Testis (tissue), 3 donors: ENCODE results near the gene HBG2. TPM values are rescaled to one million over a fixed set of nuclear protein-coding genes. Genes with fewer than 3 reads are reported as not detected.

Experiments used
- DNase-seq: peaks from one replicate; pipeline ENCODE4 v3.0.0-alpha.2; 2019
- H3K27ac ChIP-seq, 2 donors: fragments of 200-600 bp; sonication (generic); one replicate each; pipeline ENCODE4 v1.5.1; 2019
- H3K27me3 ChIP-seq: fragments of 200-600 bp; sonication (generic); one replicate; pipeline ENCODE4 v1.5.1; 2019
- H3K36me3 ChIP-seq: fragments of 200-600 bp; sonication (generic); one replicate; pipeline ENCODE4 v1.5.1; 2017; ENCODE audit warnings: low read depth; ENCODE audit errors: missing control alignments
- H3K4me1 ChIP-seq: fragments of 200-600 bp; sonication (generic); one replicate; pipeline ENCODE4 v1.5.1; 2019
- H3K4me3 ChIP-seq, 2 donors: fragments of 200-600 bp; sonication (generic); one replicate each; pipeline ENCODE4 v1.5.1; 2017 to 2019
- H3K9me3 ChIP-seq: fragments of 200-600 bp; sonication (generic); one replicate; pipeline ENCODE4 v1.5.1; 2017
- CTCF ChIP-seq, 3 experiments: fragments of 450-650 bp in 2 of 3; fragments of 200-600 bp in 1 of 3; sonication (generic) in 1 of 3; IDR thresholded peaks; one replicate each; pipeline ENCODE4 v1.5.1; 2016 to 2019; ENCODE audit warnings: antibody characterized with exemption in 3 of 3, mild to moderate bottlenecking in 2 of 3, moderate library complexity in 1 of 3
- POLR2A ChIP-seq: fragments of 450-650 bp; IDR thresholded peaks from one replicate; pipeline ENCODE4 v1.6.1; 2017; ENCODE audit warnings: antibody characterized with exemption, mild to moderate bottlenecking, moderate library complexity
- WGBS, 2 donors: methylation state at CpG; one replicate each; pipeline ENCODE4 v1.1.5; 2018; 5-methylcytosine and 5-hydroxymethylcytosine counted together
- intact Hi-C: fragments of 100-400 bp; cut with DNase I; formaldehyde crosslinking; loops from one replicate; pipeline ENCODE4 v1.15.1; 2023; ENCODE audit warnings: low total_unique reads
- polyA plus RNA-seq: library from polyadenylated mRNA; stranded (reverse); fragments of 350-450 nt; fragmentation: Illumina TruSeq; extraction: RNeasy Lipid Tissue Mini Kit (QIAGEN cat#74804); gene quantifications from one replicate; pipeline ENCODE4 v1.2.3, GENCODE V29; 2014; ENCODE audit warnings: low read depth, low replicate concordance; ENCODE audit not compliant: insufficient read depth
- total RNA-seq, 2 donors: library from RNA; depleted of rRNA; stranded (reverse); fragments of >200 nt; gene quantifications; one replicate each; pipeline ENCODE4 v1.2.3, GENCODE V29; 2016

Gene HBG2
- total and polyA plus RNA-seq, 3 donors from 2014 or later, result not detected

GRCh38 chr11:5232821-5233220, 21.8 kb downstream of the HBG2 start:
- Histone ChIP-seq H3K4me3 (no peak overlapping the region), H3K27ac (no peak overlapping the region), H3K27me3 (no peaks in the 10 kb centered on the region), H3K4me1 (no peaks in the 10 kb centered on the region), H3K9me3 (no peaks in the 10 kb centered on the region), H3K36me3 (no peaks in the 10 kb centered on the region)
- TF ChIP-seq CTCF (IDR thresholded peaks at IDR 0.05) (no peak), POLR2A (no peak)
- no peak for DNase-seq
- WGBS, 2 donors, result 92 to 98% methylated on average over 2 of the region's 2 CpGs
- intact Hi-C loops, result no loop called here

GRCh38 chr11:5232176-5232575, 22.4 kb downstream of the HBG2 start:
- no peak overlapping the region for H3K27ac ChIP-seq
- no peak overlapping the region for H3K4me3 ChIP-seq
- H3K27me3 ChIP-seq, result no peaks in the 10 kb centered on the region
- H3K4me1 ChIP-seq, result no peaks in the 10 kb centered on the region
- TF ChIP-seq POLR2A (no peak), CTCF (IDR thresholded peaks at IDR 0.05) (no peak)
- intact Hi-C loops, result no loop called here
- DNase-seq, result no peak
- H3K36me3 ChIP-seq, result no peaks in the 10 kb centered on the region
- 56 to 64% methylated on average over 3 of the region's 3 CpGs for WGBS, 2 donors
- H3K9me3 ChIP-seq, result no peaks in the 10 kb centered on the region

GRCh38 chr11:5231111-5231510, 23.5 kb downstream of the HBG2 start:
- Histone ChIP-seq H3K36me3 (no peaks in the 10 kb centered on the region), H3K27me3 (no peaks in the 10 kb centered on the region), H3K4me1 (no peaks in the 10 kb centered on the region), H3K9me3 (no peaks in the 10 kb centered on the region), H3K4me3 (no peak overlapping the region), H3K27ac (no peak overlapping the region)
- DNase-seq, result no peak
- TF ChIP-seq POLR2A, result no peak
- no peak for TF ChIP-seq CTCF (IDR thresholded peaks at IDR 0.05)
- WGBS, 2 donors, result 87 to 89% methylated on average over 2 of the region's 2 CpGs
- intact Hi-C loops, result no loop called here

- no peak overlapping the region for H3K27ac ChIP-seq
- H3K9me3 ChIP-seq, result no peaks in the 10 kb centered on the region
- 98 to 100% methylated on average over 1 of the region's 1 CpG for WGBS, 2 donors
- H3K36me3 ChIP-seq, result no peaks in the 10 kb centered on the region
- TF ChIP-seq CTCF (IDR thresholded peaks at IDR 0.05) (no peak), POLR2A (no peak)
- H3K27me3 ChIP-seq, result no peaks in the 10 kb centered on the region
- no peaks in the 10 kb centered on the region for H3K4me1 ChIP-seq
- intact Hi-C loops, result no loop called here
- H3K4me3 ChIP-seq, result no peak overlapping the region
- DNase-seq, result no peak
Measured at GRCh38 chr11:5230266-5230665, 24.3 kb downstream of the HBG2 start.

- 92 to 96% methylated on average over 2 of the region's 2 CpGs for WGBS, 2 donors
- intact Hi-C loops, result no loop called here
- H3K4me3 ChIP-seq, result no peak overlapping the region
- H3K27ac ChIP-seq, result no peak overlapping the region
- no peaks in the 10 kb centered on the region for H3K36me3 ChIP-seq
- H3K4me1 ChIP-seq, result no peaks in the 10 kb centered on the region
- no peak for DNase-seq
- TF ChIP-seq POLR2A (no peak), CTCF (IDR thresholded peaks at IDR 0.05) (no peak)
- no peaks in the 10 kb centered on the region for H3K27me3 ChIP-seq
- no peaks in the 10 kb centered on the region for H3K9me3 ChIP-seq
Measured at GRCh38 chr11:5229796-5230195, 24.8 kb downstream of the HBG2 start.
